H1 (cell line): Measurements from ENCODE around the gene ZYX. TPM values are rescaled to one million over a fixed set of nuclear protein-coding genes. Genes with fewer than 3 reads are reported as not detected.

ENCODE experiments used
- ASH2L ChIP-seq: fragments of 200-600, 300-600 bp; sonication (generic); IDR thresholded peaks from one replicate; pipeline ENCODE4 v1.7.1; 2017; ENCODE audit warnings: low read length
- CTBP2 ChIP-seq: IDR thresholded peaks from 2 replicates; pipeline ENCODE4 v1.7.0; 2011; ENCODE audit warnings: borderline replicate concordance, mild to moderate bottlenecking, moderate library complexity, mixed read lengths, low read length; ENCODE audit not compliant: insufficient read depth, insufficient read length
- TBP ChIP-seq: IDR thresholded peaks from 2 replicates; pipeline ENCODE4 v1.6.1; 2011; ENCODE audit warnings: low read depth, low read length, improper control_type of control experiment
- polyA plus RNA-seq, 7 experiments: library from polyadenylated mRNA; depleted of rRNA in 3 of 7; stranded (reverse) in 5 of 7; unstranded in 2 of 7; fragments of >200 nt in 5 of 7; fragments of 200-250 nt in 2 of 7; gene quantifications; 1 replicate in 5 of 7; 2 replicates in 1 of 7; 4 replicates in 1 of 7; pipeline versions ENCODE4 v1.2.1 to v1.2.3, GENCODE V29; 2011 to 2013; ENCODE audit warnings: missing spikeins in 2 of 7, mixed read lengths in 2 of 7
- total RNA-seq: library from RNA; stranded (reverse); fragmentation: NEBNext Ultra II Directional; extraction: Animal tissue kit (Norgen Biotek cat#: 25700); gene quantifications from 2 replicates; pipeline ENCODE4 v1.2.1, GENCODE V29; 2021

Gene ZYX
- total and polyA plus RNA-seq, 2 of the 8 experiments (the other 6 are each of a cell fraction or from before 2014, with no cell fraction given), result 40.6 to 159 TPM

DNA sequence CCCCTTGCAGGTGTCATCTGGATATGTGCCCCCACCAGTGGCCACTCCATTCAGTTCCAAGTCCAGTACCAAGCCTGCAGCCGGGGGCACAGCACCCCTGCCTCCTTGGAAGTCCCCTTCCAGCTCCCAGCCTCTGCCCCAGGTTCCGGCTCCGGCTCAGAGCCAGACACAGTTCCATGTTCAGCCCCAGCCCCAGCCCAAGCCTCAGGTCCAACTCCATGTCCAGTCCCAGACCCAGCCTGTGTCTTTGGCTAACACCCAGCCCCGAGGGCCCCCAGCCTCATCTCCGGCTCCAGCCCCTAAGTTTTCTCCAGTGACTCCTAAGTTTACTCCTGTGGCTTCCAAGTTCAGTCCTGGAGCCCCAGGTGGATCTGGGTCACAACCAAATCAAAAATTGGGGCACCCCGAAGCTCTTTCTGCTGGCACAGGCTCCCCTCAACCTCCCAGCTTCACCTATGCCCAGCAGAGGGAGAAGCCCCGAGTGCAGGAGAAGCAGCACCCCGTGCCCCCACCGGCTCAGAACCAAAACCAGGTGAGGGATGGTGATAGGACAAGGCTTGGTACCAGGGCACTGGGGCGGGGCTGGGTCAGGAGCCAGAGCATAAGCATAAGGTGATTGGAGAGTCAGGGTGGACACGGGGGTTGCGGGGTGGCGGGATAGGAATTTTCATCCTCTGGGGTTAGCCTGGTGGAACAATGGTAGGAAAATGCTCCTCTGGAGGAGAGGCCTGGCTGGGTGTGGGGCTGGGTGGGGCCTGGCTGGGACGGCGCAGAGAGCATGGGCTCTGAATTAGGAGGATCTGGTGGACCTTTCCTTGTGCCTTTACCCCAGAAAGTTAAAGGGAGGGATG lies 1.9 kb downstream of the ZYX start (continued):
- no peak for TF ChIP-seq TBP
- TF ChIP-seq CTBP2, result no peak
- no peak for TF ChIP-seq ASH2L
